Kidney epithelial cell (primary cell): Measurements from ENCODE around the gene PEX19. TPM values are rescaled to one million over a fixed set of nuclear protein-coding genes. Genes with fewer than 3 reads are reported as not detected.

Experiments used
- DNase-seq: peaks from one replicate; pipeline ENCODE4 v3.0.0-alpha.2; 2010; ENCODE audit warnings: low read depth
- H3K27me3 ChIP-seq: 2 replicates; pipeline ENCODE4 v1.6.0; 2011; ENCODE audit warnings: low read length; ENCODE audit not compliant: control insufficient read depth, insufficient read depth
- H3K36me3 ChIP-seq: 2 replicates; pipeline ENCODE4 v1.5.1; 2011; ENCODE audit warnings: low read length; ENCODE audit not compliant: control insufficient read depth, insufficient read depth
- H3K4me3 ChIP-seq: 2 replicates; pipeline ENCODE4 v1.5.1; 2011; ENCODE audit warnings: low read depth, mild to moderate bottlenecking, control low read depth, low read length
- CTCF ChIP-seq: IDR thresholded peaks from 2 replicates; pipeline ENCODE4 v1.5.1; 2011; ENCODE audit warnings: mild to moderate bottlenecking, moderate library complexity, low read length, control low read depth, inconsistent platforms; ENCODE audit not compliant: insufficient read depth, poor library complexity, severe bottlenecking
- total RNA-seq: library from RNA; depleted of rRNA; stranded (reverse); fragments of >200 nt; gene quantifications from 2 replicates; pipeline ENCODE4 v1.2.3, GENCODE V29; 2015

Gene PEX19
- total RNA-seq, 1 donor from 2014 or later, result 45.8 TPM

GRCh38 chr1:160238408-160238807 lies 46.5 kb downstream of the PEX19 start:
- no peak overlapping the region for H3K4me3 ChIP-seq
- TF ChIP-seq CTCF, result no peak
- H3K36me3 ChIP-seq, result peaks cover 1% of the 10 kb centered on the region
- no peaks in the 10 kb centered on the region for H3K27me3 ChIP-seq
- DNase-seq, result no peak

- Histone ChIP-seq H3K36me3 (peaks cover 1% of the 10 kb centered on the region), H3K27me3 (no peaks in the 10 kb centered on the region), H3K4me3 (no peak overlapping the region)
- no peak for TF ChIP-seq CTCF
- no peak for DNase-seq
Observed at GRCh38 chr1:160237558-160237957, 47.4 kb downstream of the PEX19 start.

- no peak for DNase-seq
- Histone ChIP-seq H3K27me3 (no peaks in the 10 kb centered on the region), H3K36me3 (peaks cover 1% of the 10 kb centered on the region), H3K4me3 (no peak overlapping the region)
- no peak for TF ChIP-seq CTCF
Observed at GRCh38 chr1:160236806-160237205, 48.1 kb downstream of the PEX19 start.

GRCh38 chr1:160232911-160233310 lies 52.0 kb downstream of the PEX19 start:
- Histone ChIP-seq H3K27me3 (no peaks in the 10 kb centered on the region), H3K36me3 (no peaks in the 10 kb centered on the region), H3K4me3 (no peak overlapping the region)
- DNase-seq, result no peak
- TF ChIP-seq CTCF, result no peak

- peaks cover 1% of the 10 kb centered on the region for H3K36me3 ChIP-seq
- no peak overlapping the region for H3K4me3 ChIP-seq
- TF ChIP-seq CTCF, result no peak
- DNase-seq, result no peak
- no peaks in the 10 kb centered on the region for H3K27me3 ChIP-seq
Observed at GRCh38 chr1:160228431-160228830, 56.5 kb downstream of the PEX19 start.

- no peak for TF ChIP-seq CTCF
- H3K4me3 ChIP-seq, result no peak overlapping the region
- peaks cover 1% of the 10 kb centered on the region for H3K36me3 ChIP-seq
- no peak for DNase-seq
- H3K27me3 ChIP-seq, result no peaks in the 10 kb centered on the region
Observed at GRCh38 chr1:160227561-160227960, 57.4 kb downstream of the PEX19 start.
